SH-SY5Y (cell line): ENCODE results near the gene ALPK3.

Experiments
- GATA2 ChIP-seq: IDR thresholded peaks from 2 replicates; pipeline ENCODE4 v1.6.1; 2011; ENCODE audit warnings: mild to moderate bottlenecking, low read depth, low read length
- GATA3 ChIP-seq: IDR thresholded peaks from 2 replicates; pipeline ENCODE4 v1.6.1; 2011; ENCODE audit warnings: low read depth, mild to moderate bottlenecking, low read length, moderate library complexity

DNA sequence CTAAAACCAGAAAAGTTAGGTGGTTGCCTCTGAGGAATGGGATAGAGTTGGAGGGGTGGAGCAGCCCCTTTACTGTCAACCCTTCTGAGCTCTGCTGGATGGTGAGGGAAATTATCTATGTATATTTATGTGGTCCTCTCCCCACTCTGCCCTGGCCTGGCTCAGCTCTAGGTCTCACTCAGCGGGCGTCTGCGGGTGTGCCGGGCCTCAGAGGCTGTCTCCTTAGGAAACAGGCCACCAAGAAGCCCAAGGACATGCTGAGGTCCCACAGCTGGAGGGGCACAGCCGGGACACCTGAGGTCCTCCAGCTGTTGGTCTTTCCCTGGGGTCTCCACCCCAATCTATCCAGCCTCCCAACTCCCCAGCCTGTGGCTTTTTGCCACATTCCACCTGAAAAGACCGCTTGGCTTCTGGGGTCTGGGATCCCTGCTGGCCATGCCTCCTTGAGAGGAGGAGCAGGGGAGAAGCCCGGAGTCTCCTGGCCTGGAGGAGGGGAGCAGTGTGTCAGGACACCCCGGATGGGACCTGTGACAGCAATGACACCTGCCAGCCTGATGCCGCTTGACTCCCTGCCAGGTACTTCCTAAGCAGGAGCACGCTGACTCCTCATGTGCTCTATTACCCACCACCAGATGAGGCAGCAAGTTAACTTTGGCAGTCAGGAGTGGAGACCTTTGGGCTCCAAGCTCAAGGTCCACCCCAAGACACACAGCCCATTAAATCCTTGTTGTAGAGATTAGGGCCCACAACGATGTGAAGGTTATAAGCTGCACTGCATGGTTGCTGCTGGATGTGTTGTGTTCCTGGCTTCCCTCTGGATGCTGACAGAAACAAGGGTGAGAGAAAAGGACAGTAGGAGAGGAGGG lies 67.0 kb downstream of the ALPK3 start, which contains the start of gene SLC28A1:
- TF ChIP-seq GATA2 (no peak), GATA3 (no peak)
